Forelimb muscle (tissue), 1 donor: ENCODE results near the gene SENP8. TPM values are rescaled to one million over a fixed set of nuclear protein-coding genes. Genes with fewer than 3 reads are reported as not detected.

Experiments used
- DNase-seq: peaks from one replicate; pipeline ENCODE4 v3.0.0-alpha.2; 2013; ENCODE audit warnings: low read depth
- polyA plus RNA-seq: library from polyadenylated mRNA; unstranded; fragments of 120-200 nt; gene quantifications from one replicate; pipeline ENCODE4 v1.2.1, GENCODE V29; 2013; ENCODE audit not compliant: insufficient read length

SENP8 gene
- polyA plus RNA-seq, 1 donor: 5.9 TPM

GRCh38 chr15:72175186-72176044 lies 57.2 kb downstream of the SENP8 start:
- DNase-seq: no peak

- DNase-seq: no peak
Observed at GRCh38 chr15:72176159-72176558, 58.0 kb downstream of the SENP8 start.

GRCh38 chr15:72176743-72177142 lies 58.5 kb downstream of the SENP8 start:
- DNase-seq: no peak

GRCh38 chr15:72178976-72179585 lies 60.9 kb downstream of the SENP8 start:
- no peak for DNase-seq

DNA sequence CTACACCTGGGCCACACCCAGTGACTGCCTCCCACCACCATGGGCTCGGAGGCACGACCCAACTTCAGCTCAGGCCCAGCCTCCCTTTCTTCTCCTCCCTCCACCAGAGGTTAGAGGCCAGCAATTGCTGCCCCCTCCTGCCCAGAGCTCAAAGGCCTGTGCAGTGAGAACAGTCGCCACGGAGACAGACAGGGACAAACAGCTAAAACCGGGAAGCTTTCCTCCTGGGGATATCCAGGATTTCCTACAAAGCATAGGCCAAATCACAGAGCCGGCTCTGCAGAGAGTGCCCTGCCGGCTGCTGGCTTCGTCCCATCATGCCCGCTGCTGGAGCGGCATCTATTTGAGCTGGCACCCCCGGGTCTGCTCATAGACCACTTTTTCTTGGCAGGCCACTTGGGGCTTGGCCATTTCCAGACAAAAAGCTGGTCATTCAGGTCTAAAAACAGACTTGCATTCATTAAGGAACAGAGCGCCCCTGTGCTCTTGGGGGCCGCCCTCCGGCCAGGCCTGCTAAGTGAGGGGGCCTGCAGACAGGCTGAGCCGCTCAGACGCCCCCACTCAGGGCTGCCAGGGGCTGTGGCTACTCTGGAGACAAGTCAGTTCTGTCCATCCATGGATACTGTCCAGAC lies 61.9 kb downstream of the SENP8 start:
- no peak for DNase-seq

DNA sequence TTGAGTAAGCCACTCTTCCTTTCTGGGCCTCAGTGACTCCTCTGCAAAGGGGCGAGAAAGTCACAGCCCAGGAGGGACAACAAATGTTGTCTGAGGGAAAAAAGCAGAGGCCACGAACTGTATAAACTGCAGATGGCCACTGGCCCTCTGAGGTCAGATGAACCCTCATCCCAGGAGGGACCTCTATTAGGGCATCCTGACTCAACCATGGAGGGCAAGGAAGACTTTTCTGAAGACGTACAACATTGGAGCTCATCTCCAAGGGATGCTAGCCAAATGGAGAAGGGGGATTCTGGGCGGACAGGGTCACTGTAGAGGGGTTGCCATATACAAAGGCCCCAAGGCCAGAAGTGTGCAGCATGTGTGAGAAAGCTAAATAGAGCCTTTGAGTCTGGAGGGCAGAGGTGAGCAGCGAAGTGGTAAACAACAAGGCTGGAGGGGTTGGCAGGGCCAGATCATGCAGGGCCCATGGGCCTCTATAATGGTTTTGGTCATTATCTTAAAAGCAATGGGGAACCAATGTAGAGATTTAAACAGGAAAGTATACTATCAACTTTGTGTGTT lies 62.6 kb downstream of the SENP8 start:
- no peak for DNase-seq

DNA sequence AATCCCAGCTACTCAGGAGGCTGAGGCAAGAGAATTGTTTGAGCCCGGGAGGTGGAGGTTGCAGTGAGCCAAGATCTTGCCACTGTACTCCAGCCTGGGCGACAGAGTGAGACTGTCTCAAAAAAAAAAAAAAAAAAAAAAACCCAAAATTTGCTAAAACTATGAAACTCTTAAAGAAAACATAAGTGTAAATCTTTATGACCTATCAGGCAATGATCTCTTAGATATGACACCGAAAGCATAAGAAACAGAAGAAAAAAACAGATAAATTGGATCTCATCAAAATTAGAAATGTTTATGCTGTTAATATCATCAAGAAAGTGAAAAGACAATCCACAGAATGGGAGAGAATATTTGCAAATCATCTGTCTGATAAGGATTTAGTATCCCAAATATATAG lies 64.0 kb downstream of the SENP8 start:
- no peak for DNase-seq

DNA sequence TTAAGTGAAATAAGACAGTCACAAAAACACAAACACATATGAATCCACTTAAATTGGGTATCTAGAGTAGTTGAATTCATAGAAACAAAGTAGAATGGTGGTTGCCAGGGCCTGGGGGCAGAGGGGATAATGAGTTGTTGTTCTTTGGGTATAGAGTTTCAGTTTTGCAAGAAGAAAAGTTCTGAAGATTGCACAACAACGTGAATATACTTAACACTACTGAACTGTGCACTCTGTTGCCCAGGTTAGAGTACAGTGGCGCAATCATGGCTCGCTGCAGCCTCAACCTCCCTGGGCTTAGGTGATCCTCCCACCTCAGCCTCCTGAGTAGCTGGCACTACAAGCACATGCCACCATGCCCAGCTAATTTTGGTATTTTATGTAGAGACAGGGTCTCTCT lies 64.5 kb downstream of the SENP8 start:
- no peak for DNase-seq

DNA sequence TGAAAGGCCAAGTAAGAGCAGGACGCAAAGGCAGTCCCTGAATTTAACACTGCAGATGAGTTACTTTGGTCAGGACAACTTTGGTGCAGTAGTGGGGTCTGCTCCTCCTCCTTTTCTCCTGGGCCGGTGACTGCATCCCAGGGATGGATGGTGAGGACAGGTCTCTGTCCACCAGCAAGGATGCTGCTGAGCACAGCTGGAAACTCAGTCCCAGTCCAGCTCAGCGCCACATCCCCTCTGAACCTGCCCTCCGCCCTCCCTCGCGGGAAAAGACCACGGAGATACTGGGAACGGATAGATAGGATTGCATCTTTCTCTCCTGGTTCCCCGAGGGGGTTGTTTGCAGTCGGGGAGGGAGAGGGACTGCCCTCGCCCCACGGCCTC lies 65.6 kb downstream of the SENP8 start:
- no peak for DNase-seq

GRCh38 chr15:72184165-72184811 lies 66.1 kb downstream of the SENP8 start:
- no peak for DNase-seq

DNA sequence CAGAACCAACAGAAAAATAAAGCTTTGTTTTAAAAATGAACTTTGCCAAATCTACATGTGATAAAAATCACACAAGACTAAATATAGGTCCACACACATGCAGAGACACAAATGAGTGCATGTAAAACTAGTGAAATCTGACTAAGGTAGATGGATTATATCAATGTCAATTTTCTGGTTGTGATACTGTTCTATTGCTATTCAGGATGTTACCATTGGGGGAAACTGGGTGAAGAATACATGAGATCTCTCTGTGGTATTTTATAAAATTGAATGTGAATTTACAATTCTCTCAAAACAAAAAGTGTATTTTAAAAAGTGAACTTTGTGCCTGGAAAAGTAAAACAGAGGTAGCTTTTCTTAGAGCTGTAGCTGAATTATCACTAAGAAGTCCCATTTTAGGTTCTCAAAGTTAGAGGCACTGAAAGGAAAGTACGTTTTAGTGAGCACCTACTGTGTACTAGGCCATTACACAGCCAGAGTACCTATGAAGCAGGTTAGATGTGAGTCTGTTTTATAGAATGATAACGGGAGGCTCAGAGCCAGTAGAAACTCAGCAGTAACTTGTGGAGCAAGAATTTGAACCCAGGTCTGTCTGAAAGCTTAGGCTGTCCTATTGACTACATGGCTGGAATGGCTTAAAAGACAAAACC lies 71.2 kb downstream of the SENP8 start:
- DNase-seq: no peak

DNA sequence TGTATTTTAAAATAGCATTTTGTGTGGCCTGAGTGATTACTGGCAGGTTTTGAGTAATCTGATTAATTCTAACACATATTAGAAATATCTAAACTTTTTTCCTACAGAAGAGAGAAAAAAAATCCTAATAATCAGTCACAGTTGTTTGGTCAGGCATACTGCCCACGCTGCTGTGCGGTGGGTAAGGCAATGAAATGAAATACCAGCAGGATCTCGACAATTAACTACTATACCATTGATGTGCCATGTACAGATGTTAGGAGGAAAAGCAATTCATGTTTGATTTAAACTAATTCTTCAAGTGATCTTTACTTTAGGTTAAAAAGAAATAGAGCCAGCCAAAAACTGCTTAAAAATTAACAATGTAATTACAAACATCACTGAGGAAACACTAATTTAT lies 74.2 kb downstream of the SENP8 start:
- DNase-seq: no peak

Other genes with a start within 250 kb of the SENP8 start
- 30.9 TPM for gene MYO9A, start 253 bp upstream of the SENP8 start, polyA plus RNA-seq
- 2.5 TPM for gene GRAMD2A, start 79.4 kb downstream of the SENP8 start, polyA plus RNA-seq
- 886 TPM for gene PKM, start 112.8 kb downstream of the SENP8 start, polyA plus RNA-seq
- gene PARP6, start 154.2 kb downstream of the SENP8 start, polyA plus RNA-seq: 68.0 TPM
- gene CELF6, start 201.8 kb downstream of the SENP8 start, polyA plus RNA-seq: 1.7 TPM